ES-I3 (cell line): ENCODE data around the gene NOX3.
"Not testable (repeated sequence)": the region's sequence is repeated elsewhere in the genome, so short reads cannot be mapped to it uniquely, and the experiment has no call there.

Experiments
- H3K36me3 ChIP-seq: 2 replicates; pipeline ENCODE4 v1.6.1; 2013; ENCODE audit warnings: mild to moderate bottlenecking, low read length, control low read depth, moderate library complexity; ENCODE audit not compliant: insufficient read depth
- H3K4me1 ChIP-seq: 2 replicates; pipeline ENCODE4 v1.6.1; 2013; ENCODE audit warnings: mild to moderate bottlenecking, control low read depth, low read length; ENCODE audit not compliant: insufficient read depth
- H3K9ac ChIP-seq: 2 replicates; pipeline ENCODE4 v1.6.1; 2013; ENCODE audit warnings: low read depth, mild to moderate bottlenecking, low read length, moderate library complexity
- H3K9me3 ChIP-seq: 2 replicates; pipeline ENCODE4 v1.6.1; 2013; ENCODE audit warnings: mild to moderate bottlenecking, low read length, moderate library complexity; ENCODE audit not compliant: control insufficient read depth, insufficient read depth

Gene NOX3

GRCh38 chr6:155371230-155371629 is 84.4 kb downstream of the NOX3 start:
- Histone ChIP-seq H3K9ac (no peak overlapping the region), H3K9me3 (no peaks in the 10 kb centered on the region), H3K36me3 (no peaks in the 10 kb centered on the region), H3K4me1 (no peaks in the 10 kb centered on the region)

DNA sequence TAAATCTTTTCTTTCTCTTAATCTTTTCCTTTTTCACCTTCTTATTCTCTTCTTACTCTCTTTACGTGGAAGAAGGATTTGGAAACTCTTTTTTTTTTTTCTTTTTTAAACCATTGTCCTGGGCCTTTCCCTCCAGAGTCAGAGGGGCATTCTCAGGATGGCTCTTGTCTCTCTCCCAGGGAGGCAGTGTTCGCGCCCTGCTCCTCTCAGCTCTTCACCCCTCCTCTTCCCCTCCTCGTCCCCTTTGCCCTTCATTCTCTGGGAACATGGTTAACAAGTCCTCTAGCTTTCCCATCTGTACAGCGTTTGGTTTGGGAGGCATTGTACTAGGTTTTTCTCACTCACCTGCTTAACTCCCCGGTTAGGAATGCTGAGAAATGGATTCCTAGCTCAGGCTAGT is 89.3 kb downstream of the NOX3 start:
- H3K9me3 ChIP-seq, result no peaks in the 10 kb centered on the region
- no peaks in the 10 kb centered on the region for H3K36me3 ChIP-seq
- H3K4me1 ChIP-seq, result no peaks in the 10 kb centered on the region
- H3K9ac ChIP-seq, result no peak overlapping the region

DNA sequence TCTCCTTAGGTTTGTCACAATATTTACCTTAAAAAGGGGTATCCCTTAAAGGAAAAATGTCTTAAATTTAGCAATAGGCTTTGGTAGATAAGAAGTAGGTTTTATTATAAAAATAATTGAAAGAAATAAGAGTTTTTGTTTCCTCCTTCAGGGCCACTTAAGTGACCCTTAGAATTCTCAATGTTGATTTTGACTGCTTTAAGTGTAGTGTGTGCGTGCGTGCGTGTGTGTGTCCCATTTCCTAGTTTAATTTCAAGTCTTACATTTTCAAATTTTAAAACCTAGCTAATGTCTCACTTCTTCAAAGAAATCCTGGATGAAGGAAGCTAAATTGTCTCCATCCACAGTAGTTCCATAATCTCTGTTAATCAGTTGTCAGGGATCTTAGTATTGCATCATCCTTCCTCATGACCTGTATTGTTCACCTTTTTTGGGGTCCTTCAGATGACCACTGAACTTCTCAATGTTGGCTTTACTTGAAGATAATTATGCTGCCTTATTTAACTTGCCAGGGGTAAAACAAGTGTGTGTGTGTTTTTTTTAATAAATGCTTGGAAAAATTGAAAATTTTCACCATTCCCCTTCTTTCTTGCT is 90.7 kb downstream of the NOX3 start:
- no peaks in the 10 kb centered on the region for H3K4me1 ChIP-seq
- no peak overlapping the region for H3K9ac ChIP-seq

DNA sequence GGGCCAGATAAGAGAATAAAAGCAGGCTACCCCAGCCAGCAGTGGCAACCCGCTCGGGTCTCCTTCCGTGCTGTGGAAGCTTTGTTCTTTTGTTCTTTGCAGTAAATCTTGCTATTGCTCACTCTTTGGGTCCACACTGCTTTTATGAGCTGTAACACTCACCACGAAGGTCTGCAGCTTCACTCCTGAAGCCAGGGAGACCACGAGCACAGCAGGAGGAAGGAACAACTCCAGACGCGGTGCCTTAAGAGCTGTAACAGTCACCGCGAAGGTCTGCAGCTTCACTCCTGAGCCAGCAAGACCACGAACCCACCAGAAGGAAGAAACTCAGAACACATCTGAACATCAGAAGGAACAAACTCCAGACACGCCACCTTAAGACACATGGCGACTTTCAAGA is 91.6 kb downstream of the NOX3 start:
- H3K36me3 ChIP-seq, H3K9me3 ChIP-seq, H3K4me1 ChIP-seq, H3K9ac ChIP-seq: not testable (repeated sequence)

More for the DNA sequence above, 90.7 kb downstream of the NOX3 start:
- peaks cover 3% of the 10 kb centered on the region; the same call in 1 of the 2 replicates for H3K9me3 ChIP-seq
- no peaks in the 10 kb centered on the region for H3K36me3 ChIP-seq

DNA sequence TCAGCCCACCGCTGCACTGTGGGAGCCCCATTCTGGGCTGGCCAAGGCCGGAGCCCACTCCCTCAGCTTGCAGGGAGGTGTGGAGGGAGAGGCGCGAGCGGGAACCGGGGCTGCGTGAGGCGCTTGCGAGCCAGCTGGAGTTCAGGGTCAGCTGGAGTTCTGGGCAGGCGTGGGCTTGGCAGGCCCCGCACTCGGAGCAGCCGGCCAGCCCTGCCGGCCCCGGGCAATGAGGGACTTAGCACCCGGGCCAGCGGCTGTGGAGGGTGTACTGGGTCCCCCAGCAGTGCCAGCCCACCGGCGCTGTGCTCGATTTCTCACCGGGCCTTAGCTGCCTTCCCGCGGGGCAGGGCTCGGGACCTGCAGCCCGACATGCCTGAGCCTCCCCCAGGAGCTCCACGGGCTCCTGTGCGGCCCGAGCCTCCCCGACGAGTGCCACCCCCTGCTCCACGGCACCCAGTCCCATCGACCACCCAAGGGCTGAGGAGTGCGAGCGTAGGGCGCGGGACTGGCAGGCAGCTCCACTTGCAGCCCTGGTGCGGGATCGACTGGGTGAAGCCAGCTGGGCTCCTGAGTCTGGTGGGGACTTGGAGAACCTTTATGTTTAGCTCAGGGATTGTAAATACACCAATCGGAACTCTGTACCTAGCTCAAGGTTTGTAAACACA is 92.5 kb downstream of the NOX3 start:
- H3K36me3 ChIP-seq, H3K9ac ChIP-seq, H3K4me1 ChIP-seq, H3K9me3 ChIP-seq: not testable (repeated sequence)

GRCh38 chr6:155354167-155354566 is 101.5 kb downstream of the NOX3 start:
- H3K9me3 ChIP-seq, result peaks cover 5% of the 10 kb centered on the region; the same call in 1 of the 2 replicates
- H3K9ac ChIP-seq, result no peak overlapping the region
- no peaks in the 10 kb centered on the region for H3K36me3 ChIP-seq
- no peaks in the 10 kb centered on the region for H3K4me1 ChIP-seq

DNA sequence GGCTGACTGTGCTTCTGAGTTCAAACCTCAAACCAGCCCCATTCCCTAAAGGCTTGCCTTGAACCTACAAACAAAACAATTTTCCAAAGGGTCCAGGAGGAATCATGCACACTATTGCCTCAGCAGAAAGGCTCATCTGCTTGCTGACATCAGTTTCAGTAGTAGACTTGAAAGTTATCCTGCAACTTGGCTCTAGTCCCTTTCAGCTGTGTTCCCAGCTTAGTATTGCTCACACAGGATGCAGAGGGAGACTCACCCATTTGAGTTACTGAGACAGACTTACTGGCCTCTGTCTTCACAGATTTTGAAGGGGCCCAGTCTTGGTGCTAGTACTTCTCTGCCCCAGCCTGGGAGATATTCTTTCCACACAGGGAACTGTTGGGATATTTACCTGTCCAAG is 102.8 kb downstream of the NOX3 start:
- H3K9me3 ChIP-seq, result peaks cover 5% of the 10 kb centered on the region; the same call in 1 of the 2 replicates
- no peaks in the 10 kb centered on the region for H3K4me1 ChIP-seq
- no peak overlapping the region for H3K9ac ChIP-seq
- H3K36me3 ChIP-seq, result no peaks in the 10 kb centered on the region

DNA sequence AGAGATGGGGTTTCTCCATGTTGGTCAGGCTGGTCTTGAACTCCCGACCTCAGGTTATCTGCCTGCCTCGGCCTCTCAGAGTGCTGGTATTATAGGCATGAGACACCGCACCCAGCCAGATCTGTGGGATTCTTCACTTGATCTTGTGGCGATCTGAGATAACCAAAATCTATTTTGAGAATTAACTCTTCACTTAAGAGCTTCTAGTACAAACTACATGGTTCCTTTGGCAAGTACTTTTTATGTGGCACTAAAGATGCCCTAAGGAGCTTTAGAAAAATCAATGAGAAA is 103.6 kb downstream of the NOX3 start:
- H3K36me3 ChIP-seq, result no peaks in the 10 kb centered on the region
- peaks cover 5% of the 10 kb centered on the region; the same call in 1 of the 2 replicates for H3K9me3 ChIP-seq
- no peaks in the 10 kb centered on the region for H3K4me1 ChIP-seq
- no peak overlapping the region for H3K9ac ChIP-seq

GRCh38 chr6:155351273-155352129 is 104.1 kb downstream of the NOX3 start:
- Histone ChIP-seq H3K4me1 (no peaks in the 10 kb centered on the region), H3K36me3 (no peaks in the 10 kb centered on the region), H3K9me3 (peaks cover 5% of the 10 kb centered on the region; the same call in 1 of the 2 replicates), H3K9ac (no peak overlapping the region)

GRCh38 chr6:155349956-155350355 is 105.7 kb downstream of the NOX3 start:
- H3K36me3 ChIP-seq, result no peaks in the 10 kb centered on the region
- no peaks in the 10 kb centered on the region for H3K4me1 ChIP-seq
- H3K9me3 ChIP-seq, result peaks cover 5% of the 10 kb centered on the region
- H3K9ac ChIP-seq, result no peak overlapping the region

DNA sequence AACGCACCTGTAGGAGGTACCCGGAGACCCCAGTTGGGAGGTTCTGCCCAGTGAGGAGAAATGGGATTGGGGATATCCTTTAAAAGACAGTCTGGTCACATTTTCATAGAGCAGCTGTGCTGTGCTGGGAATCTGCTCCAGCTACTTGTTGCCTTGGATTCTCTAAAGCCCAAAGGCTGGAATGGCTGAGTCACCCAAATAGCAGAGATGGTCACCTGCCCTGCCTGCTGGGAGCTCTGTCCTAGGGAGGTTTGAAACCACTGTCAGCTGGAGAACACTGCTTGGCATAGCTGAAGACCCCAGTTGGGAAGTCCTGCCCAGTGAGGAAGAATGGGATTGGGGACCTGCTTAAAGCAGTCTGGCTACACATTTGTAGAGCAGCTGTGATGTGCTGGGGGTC is 106.5 kb downstream of the NOX3 start:
- no peaks in the 10 kb centered on the region for H3K36me3 ChIP-seq
- H3K4me1 ChIP-seq, result no peaks in the 10 kb centered on the region
- H3K9me3 ChIP-seq, result no peaks in the 10 kb centered on the region; the same call in 1 of the 2 replicates
- H3K9ac ChIP-seq, result no peak overlapping the region

DNA sequence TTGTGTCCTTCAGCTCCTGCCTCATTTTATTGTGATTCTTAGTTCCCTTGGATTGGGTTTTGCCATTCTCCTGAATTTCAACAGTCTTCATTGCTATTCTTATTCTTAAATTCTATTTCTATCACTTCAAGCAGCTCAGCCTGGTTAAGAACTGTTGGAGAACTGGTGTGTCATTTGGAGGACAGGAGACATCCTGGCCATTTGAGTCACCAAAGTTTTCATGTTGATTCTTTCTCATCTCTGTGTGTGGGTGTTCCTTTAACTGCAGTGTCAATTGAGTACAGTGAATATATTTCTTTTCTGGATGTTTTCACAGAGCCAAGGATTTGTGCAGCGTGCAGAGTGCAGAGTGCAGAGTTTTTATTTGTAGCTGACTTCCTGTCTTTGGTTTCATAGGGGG is 107.8 kb downstream of the NOX3 start:
- no peaks in the 10 kb centered on the region; the same call in 1 of the 2 replicates for H3K9me3 ChIP-seq
- H3K36me3 ChIP-seq, result no peaks in the 10 kb centered on the region
- no peaks in the 10 kb centered on the region for H3K4me1 ChIP-seq
- H3K9ac ChIP-seq, result no peak overlapping the region

GRCh38 chr6:155346957-155347356 is 108.7 kb downstream of the NOX3 start:
- H3K9me3 ChIP-seq, result no peaks in the 10 kb centered on the region; the same call in 1 of the 2 replicates
- H3K36me3 ChIP-seq, result no peaks in the 10 kb centered on the region
- H3K9ac ChIP-seq, result no peak overlapping the region
- H3K4me1 ChIP-seq, result no peaks in the 10 kb centered on the region
